ENCODE results near the gene TMTC2.

- TF ChIP-seq CTCF (IDR thresholded peaks at IDR 0.05) (no peak), POLR2A (IDR thresholded peaks at IDR 0.05) (no peak)
Observed at GRCh38 chr12:82866946-82867345, 180.2 kb downstream of the TMTC2 start.

Measured in adrenal gland (tissue), 5 donors.